ENCODE results near the gene APCDD1L.

- TF ChIP-seq CTCF (IDR thresholded peaks at IDR 0.05) (no peak), POLR2AphosphoS5 (IDR thresholded peaks at IDR 0.05) (no peak), POLR2A (IDR thresholded peaks at IDR 0.05) (no peak), EP300 (IDR thresholded peaks at IDR 0.05) (no peak)
Measured at GRCh38 chr20:58457083-58457695, 58.0 kb downstream of the APCDD1L start.

Measured in sigmoid colon (tissue), 4 donors.